Mucosa of rectum (tissue), 2 donors: ENCODE measurements around the gene ATP5IF1.

Experiments used
- H3K27ac ChIP-seq, 2 donors: one replicate each; pipeline ENCODE4 v1.7.0; 2013; ENCODE audit warnings: inconsistent platforms in 2 of 2, low read depth in 2 of 2, low read length in 2 of 2
- H3K27me3 ChIP-seq, 2 donors: one replicate each; pipeline ENCODE4 v1.7.0; 2013; ENCODE audit warnings: low read length in 2 of 2; ENCODE audit not compliant: control insufficient read depth in 2 of 2, insufficient read depth in 2 of 2
- H3K36me3 ChIP-seq, 2 donors: one replicate each; pipeline ENCODE4 v1.7.0; 2013; ENCODE audit warnings: low read length in 2 of 2; ENCODE audit not compliant: control insufficient read depth in 2 of 2, insufficient read depth in 2 of 2
- H3K4me1 ChIP-seq, 2 donors: one replicate each; pipeline ENCODE4 v1.7.0; 2013; ENCODE audit warnings: low read length in 2 of 2, mild to moderate bottlenecking in 1 of 2; ENCODE audit not compliant: control insufficient read depth in 2 of 2, insufficient read depth in 2 of 2
- H3K4me3 ChIP-seq, 2 donors: one replicate each; pipeline ENCODE4 v1.7.0; 2013; ENCODE audit warnings: low read length in 2 of 2
- H3K9ac ChIP-seq, 2 donors: one replicate each; pipeline ENCODE4 v1.7.0; 2013; ENCODE audit warnings: low read length in 2 of 2, low read depth in 1 of 2, mild to moderate bottlenecking in 1 of 2
- H3K9me3 ChIP-seq, 2 donors: one replicate each; pipeline ENCODE4 v1.7.0; 2013; ENCODE audit warnings: low read length in 2 of 2; ENCODE audit not compliant: control insufficient read depth in 2 of 2
- donor health status: healthy.
- donor health status: Normal muscosa, but diverticular disease.

The ATP5IF1 gene

DNA sequence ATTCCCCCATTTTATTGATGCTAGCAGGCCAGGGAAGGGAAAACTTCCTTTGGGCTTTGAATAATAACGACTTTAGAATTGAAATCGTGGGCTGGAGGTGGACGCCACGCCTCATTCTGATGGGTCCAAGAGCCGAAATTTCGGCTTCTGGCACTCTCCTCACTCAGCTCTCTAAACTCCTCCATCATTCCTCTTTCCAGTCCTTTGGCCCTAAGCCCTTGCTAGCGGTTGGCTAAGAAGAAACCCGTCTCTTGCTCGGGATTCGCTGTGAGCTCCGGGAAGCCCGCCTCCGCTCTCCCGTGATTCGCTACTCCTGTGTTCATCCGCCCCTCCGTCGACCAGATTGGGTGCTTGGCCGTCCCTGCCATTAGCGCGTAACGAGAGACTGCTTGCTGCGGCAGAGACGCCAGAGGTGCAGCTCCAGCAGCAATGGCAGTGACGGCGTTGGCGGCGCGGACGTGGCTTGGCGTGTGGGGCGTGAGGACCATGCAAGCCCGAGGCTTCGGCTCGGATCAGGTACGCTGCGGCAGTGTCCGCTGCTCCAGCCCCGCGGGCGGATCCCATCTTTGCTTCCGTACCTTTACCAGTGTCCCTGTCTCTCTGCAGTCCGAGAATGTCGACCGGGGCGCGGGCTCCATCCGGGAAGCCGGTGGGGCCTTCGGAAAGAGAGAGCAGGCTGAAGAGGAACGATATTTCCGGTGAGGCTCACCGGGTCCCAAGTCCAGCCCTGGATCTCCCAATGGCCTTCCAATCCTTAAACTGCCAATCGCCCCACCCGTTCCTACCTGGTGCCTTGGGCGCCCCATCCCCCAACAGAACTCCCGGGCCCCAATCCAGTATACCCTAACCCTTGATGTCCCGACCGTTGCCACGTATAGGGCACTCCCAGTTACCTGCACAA, at the start of gene ATP5IF1:
Gene ATP5IF1, plus strand, starts transcription at position 370 of the 901 bp plus-strand sequence. Its CDS starts 60 bp downstream, at position 430.
- no peaks in the 10 kb centered on the region for H3K27me3 ChIP-seq
- peak within 1 kb of the TSS; percentile 96 to 99 for H3K9ac ChIP-seq
- H3K27ac ChIP-seq: peak within 1 kb of the TSS; percentile 97
- H3K4me1 ChIP-seq: peaks cover 9 to 20% of the 10 kb centered on the region in 2 donors
- H3K9me3 ChIP-seq: no peaks in the 10 kb centered on the region
- peak within 1 kb of the TSS; percentile 98 to 100 for H3K4me3 ChIP-seq
- peaks cover 5 to 9% of the 10 kb centered on the region in 2 donors for H3K36me3 ChIP-seq

DNA sequence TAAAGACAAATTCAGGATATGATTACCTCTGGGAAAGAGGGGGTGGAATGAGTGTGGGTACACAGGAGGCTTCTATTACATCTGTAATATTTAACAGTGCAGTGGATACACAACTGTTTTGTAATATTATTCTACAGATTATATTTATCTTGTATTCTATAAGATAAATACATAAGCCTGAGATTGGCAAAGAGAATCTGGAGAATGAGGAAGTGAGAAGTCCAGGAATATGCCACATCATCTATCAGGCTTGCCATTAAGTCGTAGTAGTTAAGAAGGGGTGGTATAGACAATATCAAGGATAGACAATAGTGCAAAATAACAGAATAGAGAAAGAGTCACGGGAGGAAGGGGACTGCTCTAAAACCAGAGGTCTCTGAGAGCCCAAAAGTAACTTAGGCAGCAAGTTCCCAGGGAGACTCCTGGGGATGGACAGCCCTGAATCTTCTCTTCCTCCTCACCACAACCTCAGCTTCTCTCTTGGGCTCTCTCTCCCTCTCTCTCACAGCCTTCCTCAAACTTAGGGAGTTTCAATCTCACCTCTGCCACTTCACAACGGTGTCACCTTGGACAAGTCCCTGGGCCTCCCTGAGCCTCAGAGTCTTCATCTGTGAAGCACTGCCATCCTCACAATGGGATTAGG, 45.5 kb upstream of the ATP5IF1 start:
- H3K4me1 ChIP-seq: no peaks in the 10 kb centered on the region
- no peak overlapping the region for H3K4me3 ChIP-seq
- H3K9ac ChIP-seq: no peak overlapping the region
- no peaks in the 10 kb centered on the region for H3K36me3 ChIP-seq
- H3K27me3 ChIP-seq: no peaks in the 10 kb centered on the region
- H3K9me3 ChIP-seq: no peaks in the 10 kb centered on the region
- no peak overlapping the region for H3K27ac ChIP-seq

DNA sequence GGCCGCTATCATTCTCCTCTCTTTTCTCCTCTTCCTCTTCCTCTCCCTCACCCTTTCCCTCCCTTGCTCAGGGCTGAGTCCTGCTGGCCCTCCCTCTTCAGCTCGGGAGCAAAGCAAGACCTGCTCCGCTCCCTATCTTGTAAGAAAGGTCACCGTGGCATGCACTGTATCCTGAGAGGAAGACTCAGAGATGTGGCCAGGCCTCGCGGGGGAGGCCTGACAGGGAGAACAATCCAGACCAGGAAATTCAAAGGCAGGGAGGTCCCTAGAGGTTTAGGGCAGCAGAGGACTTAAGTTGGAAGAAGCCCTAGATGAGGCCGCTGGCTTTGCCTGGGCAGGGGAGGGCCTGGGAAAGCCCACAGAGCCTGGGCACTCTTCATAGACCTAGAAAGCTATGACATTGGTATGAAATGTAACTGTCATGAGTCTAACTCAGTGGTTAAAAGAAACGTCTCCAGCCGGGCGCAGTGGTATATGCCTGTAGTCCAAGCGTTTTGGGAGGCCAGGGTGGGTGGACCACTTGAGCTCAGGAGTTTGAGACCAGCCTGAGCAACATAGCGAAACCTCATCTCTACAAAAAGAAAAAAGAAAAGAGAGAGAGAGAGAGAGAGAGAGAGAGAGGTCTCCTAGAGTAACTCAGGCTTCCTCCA, 44.8 kb upstream of the ATP5IF1 start:
- H3K27ac ChIP-seq: no peak overlapping the region
- H3K4me3 ChIP-seq: no peak overlapping the region
- no peaks in the 10 kb centered on the region for H3K9me3 ChIP-seq
- H3K27me3 ChIP-seq: no peaks in the 10 kb centered on the region
- no peak overlapping the region for H3K9ac ChIP-seq
- no peaks in the 10 kb centered on the region for H3K36me3 ChIP-seq
- H3K4me1 ChIP-seq: no peaks in the 10 kb centered on the region

DNA sequence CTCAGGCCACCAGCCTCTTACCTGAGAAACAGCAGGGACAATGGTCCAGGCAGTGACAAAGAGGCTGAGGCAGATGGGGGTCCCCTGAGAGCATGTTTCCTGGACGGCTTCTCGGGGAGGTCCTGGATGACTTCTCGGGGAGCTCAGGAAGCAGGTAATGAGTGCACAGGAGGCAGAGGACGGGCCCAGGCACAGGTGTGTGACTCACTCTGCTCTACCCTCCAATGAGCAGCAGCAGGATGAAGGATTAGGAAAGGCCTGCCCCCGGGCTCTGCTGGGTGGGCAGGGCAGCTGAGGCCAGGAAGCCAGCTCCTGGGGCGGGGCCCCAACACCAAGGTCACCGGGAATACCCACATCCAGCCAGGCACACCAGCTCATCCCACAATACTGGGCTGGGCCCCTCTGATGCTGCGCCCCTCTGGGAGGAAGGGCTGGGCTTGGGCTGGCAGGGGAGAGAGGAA, 42.2 kb upstream of the ATP5IF1 start:
- H3K4me3 ChIP-seq: no peak overlapping the region
- no peak overlapping the region for H3K9ac ChIP-seq
- H3K9me3 ChIP-seq: no peaks in the 10 kb centered on the region
- peaks cover 1 to 6% of the 10 kb centered on the region in 2 donors for H3K36me3 ChIP-seq
- no peak overlapping the region for H3K27ac ChIP-seq
- H3K27me3 ChIP-seq: no peaks in the 10 kb centered on the region
- H3K4me1 ChIP-seq: no peaks in the 10 kb centered on the region

DNA sequence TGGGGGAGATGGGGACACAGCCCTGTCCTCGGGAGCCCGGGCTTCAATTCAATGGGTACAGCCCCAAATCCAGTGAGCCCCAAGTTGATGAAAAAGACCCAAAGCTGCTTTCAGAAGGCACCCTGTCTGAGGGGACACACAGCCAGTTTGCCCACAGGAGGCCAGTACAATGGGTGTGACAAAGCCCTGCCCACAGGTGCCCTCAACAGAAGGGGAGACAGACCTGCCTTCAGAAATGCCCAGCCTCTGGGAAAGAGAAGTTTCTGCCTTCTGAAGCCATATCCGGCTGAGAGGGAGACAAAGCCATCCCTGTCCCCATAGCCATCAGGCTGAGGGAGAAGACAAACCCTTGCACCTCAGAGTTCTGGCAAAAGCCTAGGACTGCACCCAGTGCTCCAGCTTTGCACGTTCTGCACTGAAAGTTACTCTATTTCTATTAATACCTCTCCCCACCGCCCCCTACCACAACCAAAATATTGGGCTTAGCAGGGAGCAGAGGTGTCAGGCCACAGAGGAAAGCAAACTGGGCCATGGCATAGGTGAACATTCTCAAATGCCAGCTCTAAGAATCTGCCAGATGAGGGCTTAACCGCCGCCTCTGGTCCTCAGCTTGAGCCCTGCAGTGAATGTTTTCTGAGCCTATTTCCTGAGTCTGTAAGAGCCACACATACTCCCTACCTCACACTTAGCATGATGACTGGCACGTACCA, 41.4 kb upstream of the ATP5IF1 start:
- H3K27me3 ChIP-seq: no peaks in the 10 kb centered on the region
- H3K4me1 ChIP-seq: peaks cover 0 to 2% of the 10 kb centered on the region in 2 donors
- H3K9ac ChIP-seq: no peak overlapping the region
- H3K4me3 ChIP-seq: no peak overlapping the region
- no peak overlapping the region for H3K27ac ChIP-seq
- H3K9me3 ChIP-seq: no peaks in the 10 kb centered on the region
- H3K36me3 ChIP-seq: peaks cover 9 to 13% of the 10 kb centered on the region in 2 donors

DNA sequence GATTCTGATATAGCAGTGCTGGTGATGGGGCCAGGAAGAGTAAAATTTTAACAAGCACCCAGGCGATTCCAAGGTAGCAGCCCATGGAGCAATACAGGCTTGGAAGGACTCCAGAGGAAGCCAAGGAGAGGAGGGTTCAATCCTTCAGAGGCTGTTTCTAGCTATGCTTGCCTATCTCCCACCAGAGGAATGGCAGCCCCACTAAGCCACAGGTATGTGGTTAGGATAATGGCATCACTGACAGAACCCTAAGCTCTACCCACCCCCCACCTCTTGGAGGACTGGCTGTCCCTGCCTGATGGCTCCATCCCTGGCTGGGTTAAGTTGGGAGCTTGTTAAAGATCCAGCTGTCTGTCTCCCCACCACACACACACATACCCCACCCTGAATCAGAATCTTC, 40.1 kb upstream of the ATP5IF1 start:
- H3K9ac ChIP-seq: no peak overlapping the region
- H3K36me3 ChIP-seq: peaks cover 19 to 25% of the 10 kb centered on the region in 2 donors
- H3K27me3 ChIP-seq: no peaks in the 10 kb centered on the region
- H3K4me3 ChIP-seq: no peak overlapping the region
- no peaks in the 10 kb centered on the region for H3K9me3 ChIP-seq
- no peak overlapping the region for H3K27ac ChIP-seq
- peaks cover 0 to 2% of the 10 kb centered on the region in 2 donors for H3K4me1 ChIP-seq

- Histone ChIP-seq H3K27ac (no peak overlapping the region), H3K4me3 (no peak overlapping the region), H3K9ac (no peak overlapping the region), H3K36me3 (peaks cover 23 to 30% of the 10 kb centered on the region in 2 donors), H3K9me3 (no peaks in the 10 kb centered on the region), H3K4me1 (peaks cover 0 to 2% of the 10 kb centered on the region in 2 donors), H3K27me3 (no peaks in the 10 kb centered on the region)
Observed at GRCh38 chr1:28196330-28196729, 39.6 kb upstream of the ATP5IF1 start.

GRCh38 chr1:28197682-28198415, 38.1 kb upstream of the ATP5IF1 start:
- no peak overlapping the region for H3K9ac ChIP-seq
- H3K27me3 ChIP-seq: no peaks in the 10 kb centered on the region
- no peak overlapping the region for H3K27ac ChIP-seq
- no peak overlapping the region for H3K4me3 ChIP-seq
- peaks cover 0 to 2% of the 10 kb centered on the region in 2 donors for H3K4me1 ChIP-seq
- peaks cover 28 to 36% of the 10 kb centered on the region in 2 donors for H3K36me3 ChIP-seq
- H3K9me3 ChIP-seq: no peaks in the 10 kb centered on the region
